K562 (cell line): ENCODE measurements around the gene ROR2.

Experiments used
- ARID2 ChIP-seq: fragments of 450-650 bp; IDR thresholded peaks from 2 replicates; pipeline ENCODE4 v1.6.1; 2017; ENCODE audit warnings: antibody characterized with exemption, mild to moderate bottlenecking
- CTCF ChIP-seq, 3 experiments: IDR thresholded peaks in 2 of 3; conservative IDR thresholded peaks in 1 of 3; 2 replicates each; pipeline ENCODE4 v1.5.1; 2011 to 2012; ENCODE audit warnings: low read length in 3 of 3, mild to moderate bottlenecking in 3 of 3, control low read depth in 2 of 3, improper control_type of control experiment in 1 of 3, inconsistent platforms in 1 of 3, low read depth in 1 of 3, mixed read lengths in 1 of 3, moderate library complexity in 1 of 3; ENCODE audit not compliant: insufficient read depth in 2 of 3
- EZH2 ChIP-seq: IDR thresholded peaks from 2 replicates; pipeline ENCODE4 v1.6.1; 2012; ENCODE audit warnings: low read depth, mild to moderate bottlenecking, inconsistent platforms, low read length, borderline replicate concordance
- HINFP ChIP-seq: fragments of 450-650 bp; conservative IDR thresholded peaks from 2 replicates; pipeline ENCODE4 v1.6.1; 2016; ENCODE audit warnings: missing genetic modification characterization, low read depth, mild to moderate bottlenecking, control low read depth, missing compliant biosample characterization
- MCM2 ChIP-seq: fragments of 450-650 bp; IDR thresholded peaks from 2 replicates; pipeline ENCODE4 v1.6.1; 2017; ENCODE audit warnings: low read depth, mild to moderate bottlenecking
- POLR2AphosphoS2 ChIP-seq: IDR thresholded peaks from 2 replicates; pipeline ENCODE4 v1.6.1; 2012; ENCODE audit warnings: low read length, improper control_type of control experiment
- SIN3A ChIP-seq, 2 experiments: fragments of 150-350 bp in 1 of 2; IDR thresholded peaks; 2 replicates each; pipeline ENCODE4 v1.6.1; 2011 to 2016; ENCODE audit warnings: borderline replicate concordance in 2 of 2, low read depth in 2 of 2, low read length in 2 of 2, mild to moderate bottlenecking in 2 of 2, moderate library complexity in 2 of 2; ENCODE audit not compliant: control insufficient read depth in 1 of 2
- SMC3 ChIP-seq: conservative IDR thresholded peaks from 2 replicates; pipeline ENCODE4 v1.6.1; 2011; ENCODE audit warnings: low read depth, low read length, improper control_type of control experiment; ENCODE audit not compliant: insufficient read depth
- SP2 ChIP-seq: IDR thresholded peaks from 2 replicates; pipeline ENCODE4 v1.6.1; 2011; ENCODE audit warnings: mild to moderate bottlenecking, low read depth, low read length, moderate library complexity; ENCODE audit not compliant: poor library complexity, severe bottlenecking; ENCODE audit errors: extremely low read depth
- TAF1 ChIP-seq: IDR thresholded peaks from 2 replicates; pipeline ENCODE4 v1.6.1; 2011; ENCODE audit warnings: mild to moderate bottlenecking, low read length, moderate library complexity; ENCODE audit not compliant: insufficient read depth, control insufficient read depth, severe bottlenecking; ENCODE audit errors: extremely low read depth
- ZNF780A ChIP-seq: fragments of 250-450 bp; sonication (Bioruptor Pico); IDR thresholded peaks from 2 replicates; pipeline ENCODE4 v1.5.0; 2021; ENCODE audit warnings: mild to moderate bottlenecking

GRCh38 chr9:91755761-91756509 is 194.1 kb downstream of the ROR2 start:
- TF ChIP-seq EZH2 = no peak
- TF ChIP-seq ARID2 = no peak
- TF ChIP-seq CTCF (IDR thresholded peaks at IDR 0.05 in 2 of 3, conservative IDR thresholded peaks at IDR 0.05 in 1 of 3; ENCODE audit: insufficient read depth in 2 of 3, low read depth in 1 of 3, low read length in 3 of 3) = no peak
- TF ChIP-seq MCM2 = no peak
- TF ChIP-seq SMC3 = no peak
- TF ChIP-seq SP2 = no peak
- no peak for TF ChIP-seq ZNF780A
- no peak for TF ChIP-seq POLR2AphosphoS2
- no peak for TF ChIP-seq TAF1
- TF ChIP-seq HINFP (tag) = no peak
- no peak for TF ChIP-seq SIN3A (IDR thresholded peaks at IDR 0.05; ENCODE audit: borderline replicate concordance in 2 of 2, control insufficient read depth in 1 of 2, low read depth in 2 of 2, low read length in 2 of 2)
